ENCODE measurements around the gene TRAF3. TPM values are rescaled to one million over a fixed set of nuclear protein-coding genes. Genes with fewer than 3 reads are reported as not detected.

The TRAF3 gene
- total RNA-seq, 1 donor from 2014 or later: 16.7 TPM

GRCh38 chr14:102954081-102954789 is 177.0 kb downstream of the TRAF3 start:
- Mint-ChIP-seq H3K27ac (ENCODE audit: unreplicated experiment) (no peak overlapping the region), H3K4me3 (ENCODE audit: unreplicated experiment) (no peak overlapping the region), H3K4me1 (ENCODE audit: low read depth, unreplicated experiment) (peaks cover 4% of the 10 kb centered on the region), H3K27me3 (ENCODE audit: unreplicated experiment) (no peaks in the 10 kb centered on the region), H3K36me3 (ENCODE audit: unreplicated experiment) (no peaks in the 10 kb centered on the region), H3K9me3 (ENCODE audit: unreplicated experiment) (peaks cover 1% of the 10 kb centered on the region)
- no peak for DNase-seq
- TF ChIP-seq CTCF (IDR thresholded peaks at IDR 0.05; ENCODE audit: partially characterized antibody, unreplicated experiment): no peak

GRCh38 chr14:102955636-102956408 is 178.6 kb downstream of the TRAF3 start:
- TF ChIP-seq CTCF (IDR thresholded peaks at IDR 0.05; ENCODE audit: partially characterized antibody, unreplicated experiment): no peak
- no peaks in the 10 kb centered on the region for H3K9me3 Mint-ChIP-seq (ENCODE audit: unreplicated experiment)
- H3K4me1 Mint-ChIP-seq (ENCODE audit: low read depth, unreplicated experiment): no peaks in the 10 kb centered on the region
- no peak for DNase-seq
- H3K4me3 Mint-ChIP-seq (ENCODE audit: unreplicated experiment): no peak overlapping the region
- no peak overlapping the region for H3K27ac Mint-ChIP-seq (ENCODE audit: unreplicated experiment)
- H3K36me3 Mint-ChIP-seq (ENCODE audit: unreplicated experiment): no peaks in the 10 kb centered on the region
- no peaks in the 10 kb centered on the region for H3K27me3 Mint-ChIP-seq (ENCODE audit: unreplicated experiment)

GRCh38 chr14:102957222-102957621 is 180.0 kb downstream of the TRAF3 start:
- no peaks in the 10 kb centered on the region for H3K36me3 Mint-ChIP-seq (ENCODE audit: unreplicated experiment)
- no peaks in the 10 kb centered on the region for H3K9me3 Mint-ChIP-seq (ENCODE audit: unreplicated experiment)
- TF ChIP-seq CTCF (IDR thresholded peaks at IDR 0.05; ENCODE audit: partially characterized antibody, unreplicated experiment): no peak
- H3K4me3 Mint-ChIP-seq (ENCODE audit: unreplicated experiment): no peak overlapping the region
- DNase-seq: no peak
- no peak overlapping the region for H3K27ac Mint-ChIP-seq (ENCODE audit: unreplicated experiment)
- H3K4me1 Mint-ChIP-seq (ENCODE audit: low read depth, unreplicated experiment): no peaks in the 10 kb centered on the region
- no peaks in the 10 kb centered on the region for H3K27me3 Mint-ChIP-seq (ENCODE audit: unreplicated experiment)

- no peaks in the 10 kb centered on the region for H3K9me3 Mint-ChIP-seq (ENCODE audit: unreplicated experiment)
- DNase-seq: no peak
- H3K27ac Mint-ChIP-seq (ENCODE audit: unreplicated experiment): no peak overlapping the region
- no peaks in the 10 kb centered on the region for H3K27me3 Mint-ChIP-seq (ENCODE audit: unreplicated experiment)
- TF ChIP-seq CTCF (IDR thresholded peaks at IDR 0.05; ENCODE audit: partially characterized antibody, unreplicated experiment): no peak
- H3K36me3 Mint-ChIP-seq (ENCODE audit: unreplicated experiment): no peaks in the 10 kb centered on the region
- no peaks in the 10 kb centered on the region for H3K4me1 Mint-ChIP-seq (ENCODE audit: low read depth, unreplicated experiment)
- no peak overlapping the region for H3K4me3 Mint-ChIP-seq (ENCODE audit: unreplicated experiment)
Observed at GRCh38 chr14:102958461-102958860, 181.2 kb downstream of the TRAF3 start.

Other genes starting within 250 kb of the TRAF3 start
- 14.3 TPM for gene RCOR1, start 184.8 kb upstream of the TRAF3 start, total RNA-seq (ENCODE audit: unreplicated experiment)
- 0.34 TPM for gene AMN, start 145.2 kb downstream of the TRAF3 start, total RNA-seq (ENCODE audit: unreplicated experiment)